ENCODE data around the gene CAMTA2.

Gene CAMTA2

DNA sequence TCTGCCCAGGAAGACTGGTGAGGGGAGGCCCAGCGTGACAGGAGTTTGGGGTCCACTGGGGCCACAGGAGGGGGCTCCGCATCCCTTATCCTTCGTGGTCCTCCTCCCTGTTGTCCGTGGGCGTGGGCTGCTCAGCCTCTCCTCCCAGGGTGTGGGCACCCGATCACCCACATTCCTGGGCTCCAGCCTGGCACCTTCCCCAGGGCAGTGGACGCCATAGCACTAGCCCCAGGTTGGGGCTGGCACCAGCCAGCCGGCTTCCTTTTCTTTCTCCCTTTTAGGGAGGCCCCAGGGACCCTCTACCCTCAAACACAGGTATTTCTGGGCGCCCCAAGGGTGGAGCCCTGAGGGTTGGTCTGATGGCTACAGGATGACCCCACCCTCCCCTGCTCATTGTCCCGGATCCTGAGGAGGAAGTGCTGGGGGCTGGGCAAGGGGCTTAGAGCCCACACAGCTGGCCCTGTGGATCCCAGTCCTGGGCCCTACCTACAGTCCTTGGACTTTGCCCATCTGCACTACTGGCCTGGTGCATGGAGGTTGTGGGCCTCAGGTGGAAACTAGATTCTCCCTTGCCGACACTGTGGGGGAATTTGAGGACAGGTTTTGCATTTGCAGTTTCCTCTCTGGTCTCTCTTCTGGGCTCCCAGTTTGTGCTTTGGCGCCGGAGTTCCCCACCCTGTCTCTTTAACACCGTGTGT is 11.4 kb upstream of the CAMTA2 start:
- DNase-seq (ENCODE audit: low read depth), result peak; percentile 43
- Histone ChIP-seq H3K9ac (ENCODE audit: low read length) (peak overlapping the region; percentile 95), H3K4me1 (ENCODE audit: control insufficient read depth, insufficient read depth, low read length) (peaks cover 35% of the 10 kb centered on the region), H3K27me3 (replicated peaks; ENCODE audit: control insufficient read depth, insufficient read depth, low read length) (no peaks in the 10 kb centered on the region), H3K36me3 (ENCODE audit: control insufficient read depth, insufficient read depth, low read length, severe bottlenecking) (peaks cover 24% of the 10 kb centered on the region), H3K4me3 (ENCODE audit: low read length) (peak overlapping the region; percentile 98), H3K9me3 (ENCODE audit: control insufficient read depth, low read length) (no peaks in the 10 kb centered on the region)

DNA sequence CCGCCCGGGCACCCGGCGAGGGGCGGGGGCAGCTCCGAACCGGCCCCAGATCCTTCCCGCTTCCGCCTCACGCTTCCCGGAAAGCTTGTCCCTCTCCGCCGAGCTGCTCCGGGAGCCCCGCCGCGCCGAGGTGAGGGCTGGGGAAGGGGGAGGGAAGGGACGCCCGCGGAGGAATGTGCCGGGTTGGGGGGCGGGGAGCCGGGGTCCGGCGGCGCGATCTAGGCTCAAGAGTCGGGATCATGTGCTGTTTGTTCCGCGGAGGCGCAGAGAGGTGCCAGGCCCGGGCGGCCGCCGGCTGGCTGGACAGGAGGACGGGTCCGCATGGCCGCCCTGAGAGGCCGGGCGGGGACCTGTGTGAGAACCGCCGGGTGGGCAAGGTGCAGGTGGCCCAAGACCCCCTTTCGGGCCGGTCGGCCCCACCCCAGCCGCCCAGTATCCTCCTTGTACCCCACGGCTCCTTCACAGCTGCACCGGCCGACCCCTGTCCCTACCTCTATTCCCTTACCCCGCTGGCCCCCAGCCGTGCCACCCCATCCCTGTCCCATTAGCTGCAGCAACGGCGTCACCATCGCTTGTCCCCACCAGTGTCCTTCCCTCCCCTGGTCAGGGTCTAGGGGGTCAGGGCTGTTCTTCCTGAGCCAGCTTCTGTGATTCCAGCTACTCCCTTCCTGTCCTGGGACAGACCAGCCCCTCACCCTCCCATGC is 10.7 kb upstream of the CAMTA2 start:
- H3K27me3 ChIP-seq (replicated peaks; ENCODE audit: control insufficient read depth, insufficient read depth, low read length), result no peaks in the 10 kb centered on the region
- no peak for DNase-seq (ENCODE audit: low read depth)
- H3K4me3 ChIP-seq (ENCODE audit: low read length), result peak overlapping the region; percentile 98
- H3K9me3 ChIP-seq (ENCODE audit: control insufficient read depth, low read length), result no peaks in the 10 kb centered on the region
- H3K36me3 ChIP-seq (ENCODE audit: control insufficient read depth, insufficient read depth, low read length, severe bottlenecking), result peaks cover 17% of the 10 kb centered on the region
- H3K9ac ChIP-seq (ENCODE audit: low read length), result peak overlapping the region; percentile 95
- H3K4me1 ChIP-seq (ENCODE audit: control insufficient read depth, insufficient read depth, low read length), result peaks cover 35% of the 10 kb centered on the region

GRCh38 chr17:4997302-4998026 is 10.0 kb upstream of the CAMTA2 start, which contains the start of the genes INCA1 and KIF1C:
Gene INCA1, minus strand, starts transcription at chr17:4997522. Its CDS starts 3,085 bp downstream, at chr17:4994437.
Gene KIF1C, plus strand, starts transcription at chr17:4997950. Its CDS starts 2,297 bp downstream, at chr17:5000247.
- Histone ChIP-seq H3K9ac (ENCODE audit: low read length) (peak within 1 kb of the TSS; percentile 95), H3K4me1 (ENCODE audit: control insufficient read depth, insufficient read depth, low read length) (peaks cover 35% of the 10 kb centered on the region), H3K36me3 (ENCODE audit: control insufficient read depth, insufficient read depth, low read length, severe bottlenecking) (peaks cover 14% of the 10 kb centered on the region), H3K27me3 (replicated peaks; ENCODE audit: control insufficient read depth, insufficient read depth, low read length) (no peaks in the 10 kb centered on the region), H3K9me3 (ENCODE audit: control insufficient read depth, low read length) (no peaks in the 10 kb centered on the region), H3K4me3 (ENCODE audit: low read length) (peak within 1 kb of the TSS; percentile 98)
- DNase-seq (ENCODE audit: low read depth), result peak; percentile 98

DNA sequence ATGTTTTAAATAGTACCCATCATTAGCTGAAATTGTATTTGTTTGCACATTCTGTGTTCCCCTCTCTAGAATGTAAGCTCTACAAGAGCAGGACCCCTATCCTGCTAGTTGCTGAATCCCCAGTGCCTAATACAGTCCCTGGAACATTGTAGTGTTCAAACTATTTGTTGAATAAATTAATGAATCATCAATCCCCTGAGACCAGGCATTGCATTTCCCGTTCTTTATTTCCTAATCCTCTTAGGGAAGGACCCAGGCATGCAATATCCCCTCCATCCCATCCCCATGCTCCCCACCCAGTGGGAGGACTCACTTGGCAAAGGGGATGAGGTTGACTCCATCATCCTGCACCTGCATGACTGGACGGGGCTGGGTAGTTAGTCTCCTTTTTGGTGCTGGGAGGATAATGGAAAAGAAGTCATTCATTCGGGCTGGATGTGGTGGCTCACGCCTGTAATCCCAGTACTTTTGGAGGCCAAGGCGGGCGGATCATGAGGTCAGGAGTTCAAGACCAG is 6.7 kb upstream of the CAMTA2 start:
- H3K9ac ChIP-seq (ENCODE audit: low read length), result no peak overlapping the region
- H3K36me3 ChIP-seq (ENCODE audit: control insufficient read depth, insufficient read depth, low read length, severe bottlenecking), result no peaks in the 10 kb centered on the region
- H3K9me3 ChIP-seq (ENCODE audit: control insufficient read depth, low read length), result no peaks in the 10 kb centered on the region
- H3K4me3 ChIP-seq (ENCODE audit: low read length), result no peak overlapping the region
- no peaks in the 10 kb centered on the region for H3K27me3 ChIP-seq (replicated peaks; ENCODE audit: control insufficient read depth, insufficient read depth, low read length)
- peaks cover 16% of the 10 kb centered on the region for H3K4me1 ChIP-seq (ENCODE audit: control insufficient read depth, insufficient read depth, low read length)
- DNase-seq (ENCODE audit: low read depth), result no peak

DNA sequence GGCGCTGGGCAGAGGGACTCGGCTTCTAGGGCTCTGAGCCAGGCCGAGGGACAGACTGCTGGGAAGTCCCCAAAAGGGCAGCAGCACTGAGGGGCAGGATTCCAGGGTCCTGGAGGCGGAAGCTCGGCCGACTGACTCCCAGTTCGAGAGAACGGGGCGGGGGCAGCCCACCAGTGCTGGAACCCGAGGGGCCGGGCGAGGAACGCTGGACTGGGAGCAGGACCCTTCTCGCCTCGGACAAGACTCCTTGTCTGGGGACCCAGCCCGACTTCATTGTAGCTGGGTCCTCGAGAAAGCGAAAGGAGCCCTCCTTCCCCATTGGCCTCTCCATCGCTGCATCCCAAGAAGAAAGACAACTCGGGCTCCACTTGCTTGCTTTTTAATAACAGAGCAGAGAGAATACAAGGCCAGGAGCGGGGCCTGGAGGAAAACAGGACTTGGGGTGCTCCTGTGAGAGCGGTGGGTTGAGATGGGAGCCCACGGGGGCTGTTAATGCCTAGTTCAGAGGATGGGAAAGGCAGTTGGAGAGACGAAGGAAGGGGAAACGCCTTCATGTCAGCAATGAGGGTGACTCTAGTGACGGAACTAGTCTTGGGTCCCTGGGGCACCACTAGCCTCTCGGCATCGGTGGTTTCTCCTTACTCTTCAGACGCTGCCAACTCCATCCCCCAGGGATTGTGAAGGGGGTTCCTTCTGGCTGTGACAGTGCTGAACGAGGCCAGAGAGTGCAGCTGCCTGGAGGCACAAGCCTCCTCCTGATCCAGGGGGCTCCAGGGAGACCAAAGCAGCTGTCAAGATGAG is 492 bp upstream of the CAMTA2 start:
- Histone ChIP-seq H3K36me3 (ENCODE audit: control insufficient read depth, insufficient read depth, low read length, severe bottlenecking) (peaks cover 4% of the 10 kb centered on the region), H3K4me3 (ENCODE audit: low read length) (peak overlapping the region; percentile 89), H3K27me3 (replicated peaks; ENCODE audit: control insufficient read depth, insufficient read depth, low read length) (no peaks in the 10 kb centered on the region), H3K9me3 (ENCODE audit: control insufficient read depth, low read length) (no peaks in the 10 kb centered on the region), H3K9ac (ENCODE audit: low read length) (peak overlapping the region; percentile 95), H3K4me1 (ENCODE audit: control insufficient read depth, insufficient read depth, low read length) (peaks cover 24% of the 10 kb centered on the region)
- peak; percentile 40 for DNase-seq (ENCODE audit: low read depth)

- Histone ChIP-seq H3K27me3 (replicated peaks; ENCODE audit: control insufficient read depth, insufficient read depth, low read length) (no peaks in the 10 kb centered on the region), H3K9ac (ENCODE audit: low read length) (peak overlapping the region; percentile 95), H3K9me3 (ENCODE audit: control insufficient read depth, low read length) (no peaks in the 10 kb centered on the region), H3K4me3 (ENCODE audit: low read length) (peak overlapping the region; percentile 89), H3K36me3 (ENCODE audit: control insufficient read depth, insufficient read depth, low read length, severe bottlenecking) (peaks cover 10% of the 10 kb centered on the region), H3K4me1 (ENCODE audit: control insufficient read depth, insufficient read depth, low read length) (peaks cover 24% of the 10 kb centered on the region)
- DNase-seq (ENCODE audit: low read depth), result peak; percentile 18
These were observed 1.1 kb downstream of the CAMTA2 start for GRCh38 chr17:4986403-4986802.

- Histone ChIP-seq H3K27me3 (replicated peaks; ENCODE audit: control insufficient read depth, insufficient read depth, low read length) (no peaks in the 10 kb centered on the region), H3K4me3 (ENCODE audit: low read length) (no peak overlapping the region), H3K9me3 (ENCODE audit: control insufficient read depth, low read length) (no peaks in the 10 kb centered on the region), H3K36me3 (ENCODE audit: control insufficient read depth, insufficient read depth, low read length, severe bottlenecking) (peaks cover 30% of the 10 kb centered on the region), H3K9ac (ENCODE audit: low read length) (no peak overlapping the region), H3K4me1 (ENCODE audit: control insufficient read depth, insufficient read depth, low read length) (peaks cover 16% of the 10 kb centered on the region)
- DNase-seq (ENCODE audit: low read depth), result no peak
These were observed 5.2 kb downstream of the CAMTA2 start for GRCh38 chr17:4982305-4982704.

- H3K27me3 ChIP-seq (replicated peaks; ENCODE audit: control insufficient read depth, insufficient read depth, low read length), result no peaks in the 10 kb centered on the region
- peak; percentile 80 for DNase-seq (ENCODE audit: low read depth)
- peaks cover 40% of the 10 kb centered on the region for H3K36me3 ChIP-seq (ENCODE audit: control insufficient read depth, insufficient read depth, low read length, severe bottlenecking)
- no peaks in the 10 kb centered on the region for H3K9me3 ChIP-seq (ENCODE audit: control insufficient read depth, low read length)
- H3K9ac ChIP-seq (ENCODE audit: low read length), result no peak overlapping the region
- peaks cover 6% of the 10 kb centered on the region for H3K4me1 ChIP-seq (ENCODE audit: control insufficient read depth, insufficient read depth, low read length)
- H3K4me3 ChIP-seq (ENCODE audit: low read length), result no peak overlapping the region
These were observed 6.7 kb downstream of the CAMTA2 start for GRCh38 chr17:4980644-4981216.

GRCh38 chr17:4978726-4979125 is 8.7 kb downstream of the CAMTA2 start:
- Histone ChIP-seq H3K4me1 (ENCODE audit: control insufficient read depth, insufficient read depth, low read length) (peaks cover 6% of the 10 kb centered on the region), H3K36me3 (ENCODE audit: control insufficient read depth, insufficient read depth, low read length, severe bottlenecking) (peaks cover 47% of the 10 kb centered on the region), H3K9me3 (ENCODE audit: control insufficient read depth, low read length) (no peaks in the 10 kb centered on the region), H3K9ac (ENCODE audit: low read length) (no peak overlapping the region), H3K4me3 (ENCODE audit: low read length) (no peak overlapping the region), H3K27me3 (replicated peaks; ENCODE audit: control insufficient read depth, insufficient read depth, low read length) (no peaks in the 10 kb centered on the region)
- DNase-seq (ENCODE audit: low read depth), result no peak

DNA sequence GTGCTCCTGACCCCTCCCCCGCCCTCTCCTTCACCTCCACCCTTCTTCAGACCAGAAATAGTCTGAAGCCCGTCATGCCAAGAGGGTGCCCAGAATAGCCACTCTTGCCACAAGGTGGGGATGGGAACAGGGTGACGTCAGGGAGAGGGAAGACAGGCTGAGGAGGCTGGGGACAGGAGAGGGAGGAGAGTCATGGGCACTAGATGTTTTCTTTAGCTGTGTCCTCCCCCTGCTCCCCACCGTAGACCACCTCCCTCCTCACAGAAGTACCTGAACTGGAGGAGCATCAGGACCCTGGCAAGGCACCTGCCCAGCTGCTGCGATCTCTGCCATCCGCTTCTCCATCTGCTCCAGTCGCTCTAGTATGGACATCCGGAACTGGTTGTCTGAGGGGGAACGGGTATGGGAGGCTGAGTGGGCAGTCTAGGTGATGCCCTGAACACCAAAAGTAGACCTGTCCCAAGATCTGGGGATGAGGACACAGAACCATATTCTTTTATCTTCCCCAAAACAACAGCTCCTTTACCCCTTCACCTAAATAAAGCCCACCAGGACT is 13.3 kb downstream of the CAMTA2 start:
- Histone ChIP-seq H3K4me3 (ENCODE audit: low read length) (no peak overlapping the region), H3K36me3 (ENCODE audit: control insufficient read depth, insufficient read depth, low read length, severe bottlenecking) (peaks cover 62% of the 10 kb centered on the region), H3K27me3 (replicated peaks; ENCODE audit: control insufficient read depth, insufficient read depth, low read length) (no peaks in the 10 kb centered on the region), H3K4me1 (ENCODE audit: control insufficient read depth, insufficient read depth, low read length) (peaks cover 19% of the 10 kb centered on the region), H3K9me3 (ENCODE audit: control insufficient read depth, low read length) (no peaks in the 10 kb centered on the region), H3K9ac (ENCODE audit: low read length) (no peak overlapping the region)
- no peak for DNase-seq (ENCODE audit: low read depth)
